HG03025 (cell line): ENCODE results near the gene LIAS.
"Not testable (repeated sequence)": the region's sequence is repeated elsewhere in the genome, so short reads cannot be mapped to it uniquely, and the experiment has no call there.

Experiments
- ATAC-seq: cut with Tn5 transposase; IDR thresholded peaks from one replicate; pipeline ENCODE4 v1.9.1; 2021; ENCODE audit warnings: mild to moderate bottlenecking, moderate library complexity; ENCODE audit not compliant: unreplicated experiment, low FRiP score

Gene LIAS

GRCh38 chr4:39452860-39453587 is 5.8 kb upstream of the LIAS start:
- ATAC-seq = no peak

GRCh38 chr4:39453738-39454137 is 5.1 kb upstream of the LIAS start:
- ATAC-seq = no peak

- ATAC-seq = no peak
Measured at GRCh38 chr4:39455486-39455885, 3.4 kb upstream of the LIAS start.

GRCh38 chr4:39456946-39457763 is 1.7 kb upstream of the LIAS start:
- no peak for ATAC-seq

DNA sequence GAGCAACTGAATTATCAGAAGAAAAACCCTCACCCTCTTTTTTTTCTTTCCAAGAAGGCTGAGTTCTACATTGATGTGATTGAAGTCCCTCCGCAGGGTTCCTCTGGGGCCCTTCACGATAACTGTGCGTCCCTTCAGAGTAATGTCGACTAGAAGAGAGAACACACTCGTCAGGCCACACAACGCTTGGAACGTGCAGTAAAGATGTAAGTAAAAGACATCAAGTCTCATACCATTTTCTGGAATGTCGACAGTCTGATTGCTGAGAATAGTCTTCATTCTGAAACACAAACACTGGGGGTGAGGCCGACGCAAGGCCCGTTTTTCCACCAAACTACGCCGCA is 723 bp upstream of the LIAS start:
- ATAC-seq = not testable (repeated sequence)

DNA sequence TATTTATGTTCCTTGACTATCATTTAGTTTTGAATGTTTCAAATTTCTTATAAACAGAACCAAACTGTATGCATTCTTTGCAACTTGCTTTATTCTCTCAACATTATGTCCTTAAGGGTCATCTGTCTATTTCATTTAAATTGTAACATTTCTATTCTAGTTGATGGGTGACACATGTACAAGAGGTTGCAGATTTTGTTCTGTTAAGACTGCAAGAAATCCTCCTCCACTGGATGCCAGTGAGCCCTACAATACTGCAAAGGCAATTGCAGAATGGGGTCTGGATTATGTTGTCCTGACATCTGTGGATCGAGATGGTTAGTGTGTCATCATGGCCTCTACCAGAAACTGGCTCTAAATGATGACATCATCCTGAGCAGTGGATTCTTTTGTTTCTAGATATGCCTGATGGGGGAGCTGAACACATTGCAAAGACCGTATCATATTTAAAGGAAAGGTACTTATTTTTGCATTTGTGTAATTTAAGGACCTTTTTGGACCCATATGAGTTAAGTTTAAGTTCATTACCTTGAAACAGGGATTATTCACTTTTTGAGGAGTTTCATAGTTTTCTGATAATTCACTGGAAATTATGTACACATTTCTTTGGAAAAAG is 6.1 kb downstream of the LIAS start:
- ATAC-seq = no peak

DNA sequence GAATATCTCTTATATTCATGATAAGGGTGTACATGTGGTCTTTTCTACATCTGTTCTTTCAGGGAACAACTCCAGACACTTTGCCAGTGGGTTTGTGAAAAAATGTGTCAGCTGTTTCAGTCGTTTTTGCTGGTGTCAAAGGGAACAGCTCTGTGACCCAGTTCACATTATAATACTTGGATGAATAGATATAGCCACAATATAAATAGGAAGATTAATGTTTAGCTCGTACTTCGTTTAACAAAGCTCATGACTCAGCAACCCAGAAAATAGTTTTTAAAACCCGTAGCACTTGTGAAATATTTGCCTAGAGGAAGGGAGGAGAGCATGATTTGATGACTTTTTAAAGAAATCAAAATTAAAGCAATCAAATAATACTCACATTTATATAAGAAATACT is 7.9 kb downstream of the LIAS start:
- ATAC-seq = no peak

DNA sequence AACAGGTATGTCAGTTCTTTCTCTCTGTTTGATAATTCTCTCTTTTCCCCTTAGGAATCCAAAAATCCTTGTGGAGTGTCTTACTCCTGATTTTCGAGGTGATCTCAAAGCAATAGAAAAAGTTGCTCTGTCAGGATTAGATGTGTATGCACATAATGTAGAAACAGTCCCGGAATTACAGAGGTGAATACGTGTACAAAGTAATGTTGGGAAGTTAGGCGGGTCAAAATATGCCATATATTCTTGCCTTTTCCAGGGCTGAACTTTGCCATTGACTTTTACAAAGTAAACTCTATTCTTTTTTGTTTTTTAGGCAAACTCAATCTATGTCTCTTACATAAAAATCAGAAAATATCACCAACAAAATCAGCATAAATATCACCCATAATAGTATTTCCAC is 8.6 kb downstream of the LIAS start:
- no peak for ATAC-seq

GRCh38 chr4:39469429-39470077 is 10.7 kb downstream of the LIAS start:
- ATAC-seq = no peak

DNA sequence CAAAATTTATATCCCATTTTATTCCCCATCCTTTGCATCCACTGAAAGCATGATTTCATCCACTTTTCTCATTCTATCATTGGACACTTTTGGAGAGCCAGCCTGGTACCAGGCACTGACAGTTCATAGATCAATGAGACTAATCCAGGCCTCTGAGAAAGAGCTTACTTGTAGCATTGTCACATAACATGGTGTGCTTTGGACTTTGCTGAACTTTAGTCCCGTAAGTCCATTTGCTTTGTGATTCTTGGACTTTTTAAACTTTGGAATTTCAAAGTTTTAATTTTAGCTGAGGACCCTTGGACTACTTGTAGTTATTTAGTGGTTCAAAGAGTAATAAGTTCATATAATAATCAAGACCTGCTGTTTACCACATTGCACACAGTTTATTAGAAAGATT is 11.5 kb downstream of the LIAS start:
- ATAC-seq = no peak

DNA sequence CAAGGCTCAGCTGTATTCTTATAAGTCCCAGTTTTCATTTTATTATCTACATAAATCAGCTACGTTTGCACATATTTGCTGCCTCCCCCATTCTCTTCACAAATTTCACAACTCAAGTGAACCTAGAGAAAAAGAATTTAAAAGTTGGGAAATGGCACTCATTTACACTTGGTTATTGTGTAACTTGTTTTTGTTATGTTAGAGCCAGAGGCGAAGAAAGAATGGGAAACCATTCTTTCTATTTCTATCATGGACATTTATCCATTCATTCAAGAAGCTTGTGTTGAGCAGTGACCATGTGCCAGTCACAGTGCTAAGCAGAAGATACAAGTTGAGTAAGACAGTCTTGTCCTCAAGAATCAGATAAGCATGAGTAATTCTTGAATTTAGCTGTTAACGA is 13.5 kb downstream of the LIAS start:
- no peak for ATAC-seq

- no peak for ATAC-seq
Measured at GRCh38 chr4:39476187-39476895, 17.5 kb downstream of the LIAS start.

GRCh38 chr4:39480251-39480650 is 21.4 kb downstream of the LIAS start:
- no peak for ATAC-seq

DNA sequence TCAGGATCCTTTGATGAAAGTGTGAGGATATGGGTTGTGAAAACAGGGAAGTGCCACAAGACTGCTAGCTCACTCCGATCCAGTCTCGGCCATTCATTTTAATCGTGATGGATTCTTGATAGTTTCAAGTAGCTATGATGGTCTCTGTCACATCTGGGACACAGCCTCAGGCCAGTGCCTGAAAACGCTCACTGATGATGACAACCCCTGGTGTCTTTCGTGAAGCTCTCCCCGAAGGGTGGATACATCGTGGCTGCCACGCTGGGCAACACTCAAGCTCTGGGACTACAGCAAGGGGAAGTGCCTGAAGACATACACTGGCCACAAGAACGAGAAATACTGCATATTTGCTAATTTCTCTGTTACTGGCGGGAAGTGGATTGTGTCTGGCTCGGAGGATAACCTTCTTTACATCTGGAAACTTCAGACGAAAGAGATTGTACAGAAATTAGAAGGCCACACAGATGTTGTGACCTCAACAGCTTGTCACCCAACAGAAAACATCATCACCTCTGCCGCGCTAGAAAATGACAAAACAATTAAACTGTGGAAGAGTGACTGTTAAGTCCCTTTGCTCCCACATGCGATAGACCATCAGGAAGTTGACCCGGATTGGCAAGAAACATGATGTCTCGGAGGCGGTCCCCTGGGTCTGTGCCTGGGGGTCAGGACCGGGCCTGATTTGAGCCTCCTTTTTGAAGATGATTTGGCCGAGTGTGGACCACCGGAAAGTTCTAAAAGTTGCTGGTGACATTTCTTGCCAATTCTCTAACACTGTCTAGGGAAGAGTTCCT is 22.2 kb downstream of the LIAS start:
- no peak for ATAC-seq

DNA sequence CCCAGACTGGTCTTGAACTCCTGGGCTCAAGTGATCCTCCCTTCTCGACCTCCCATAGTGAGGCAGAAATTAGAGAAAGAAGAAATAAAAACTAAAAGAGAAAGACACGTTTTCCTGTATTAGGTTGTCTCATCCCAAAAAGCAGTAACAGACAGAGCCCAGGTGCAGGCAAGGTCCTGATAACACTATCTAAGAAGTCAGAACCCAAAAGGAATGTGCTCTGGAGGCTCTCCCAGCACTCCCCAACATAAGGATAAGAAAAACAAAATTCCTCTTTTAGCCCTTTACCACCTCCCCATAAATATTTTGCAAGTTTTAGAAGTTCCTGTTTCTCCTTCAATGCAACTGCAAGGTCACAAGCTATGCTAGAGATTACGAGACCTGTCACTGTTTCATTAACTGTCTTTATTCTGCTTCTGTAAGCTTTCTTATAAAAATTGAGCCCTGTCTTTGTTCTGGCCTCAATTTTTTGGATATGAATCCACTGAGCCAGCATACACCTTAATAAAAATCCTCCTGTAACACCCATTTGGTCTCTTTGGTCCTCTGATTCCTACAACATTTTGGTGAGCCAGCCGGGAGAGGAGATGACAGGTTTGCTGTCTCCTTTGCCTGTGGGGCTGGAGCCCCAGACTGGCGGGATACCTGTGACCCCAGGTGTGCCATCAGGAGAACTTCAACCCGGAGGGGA is 25.9 kb downstream of the LIAS start:
- no peak for ATAC-seq

GRCh38 chr4:39486221-39486804 is 27.5 kb downstream of the LIAS start:
- ATAC-seq = no peak

DNA sequence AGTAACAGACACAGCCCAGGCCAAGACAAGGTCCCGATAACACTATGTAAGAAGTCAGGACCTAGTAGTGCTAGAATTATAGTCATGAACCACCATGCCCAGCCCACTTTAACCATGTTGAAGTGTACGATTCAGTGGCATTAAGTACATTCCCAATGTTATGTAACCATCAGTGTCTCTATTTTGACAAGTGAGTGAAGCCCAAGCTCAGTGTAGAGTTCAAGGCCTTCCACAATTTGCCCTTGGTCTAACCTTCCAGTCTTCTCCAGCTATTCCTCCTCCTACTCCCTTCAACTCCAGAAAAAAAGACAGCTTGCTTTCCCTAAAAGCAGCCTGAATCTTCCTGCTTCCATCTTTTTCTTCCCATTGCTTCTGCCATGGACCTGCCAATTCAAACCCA is 31.5 kb downstream of the LIAS start:
- ATAC-seq = no peak

DNA sequence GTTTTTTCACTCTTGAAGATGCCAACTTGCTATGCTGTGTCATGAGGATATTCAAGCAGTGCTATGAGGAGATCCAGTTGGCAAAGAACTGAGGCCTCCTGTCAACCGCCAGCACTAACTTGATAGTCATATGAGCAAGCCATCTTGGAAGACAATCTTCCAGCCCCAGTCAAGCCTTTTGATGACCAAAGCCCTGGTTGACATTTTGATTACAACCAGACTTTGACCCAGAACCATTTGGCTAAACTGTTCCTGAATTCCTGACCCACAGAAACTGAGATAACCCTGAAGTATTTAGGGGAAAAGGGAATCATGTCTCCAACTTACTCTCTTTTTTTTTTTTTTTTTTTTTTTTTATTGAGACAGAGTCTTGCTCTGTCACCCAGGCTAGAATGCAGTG is 35.5 kb downstream of the LIAS start:
- no peak for ATAC-seq
